Endothelial cell of umbilical vein (primary cell): Measurements from ENCODE around the gene LRRC73. TPM values are rescaled to one million over a fixed set of nuclear protein-coding genes. Genes with fewer than 3 reads are reported as not detected.

Experiments used
- BruUV-seq: library from RNA; stranded (reverse); fragments of 400-500 nt; replicated peaks from 2 replicates; lab custom pipeline; 2021; lab: Mats Ljungman, UMichigan
- CTCF ChIA-PET: fragments of 300-600, 350-600 bp; sonication (Branson Sonifier 250); formaldehyde crosslinking; loops from one replicate; lab custom pipeline; 2021; ENCODE audit warnings: antibody characterized with exemption, inconsistent platforms; lab: Charles Lee
- POLR2A ChIA-PET: fragments of 300-600, 350-600 bp; sonication (Branson Sonifier 250); formaldehyde crosslinking; loops from one replicate; lab custom pipeline; 2021; ENCODE audit warnings: antibody characterized with exemption, inconsistent platforms; lab: Charles Lee
- DNase-seq: peaks from one replicate; pipeline ENCODE4 v3.0.0-alpha.2; 2011; ENCODE audit warnings: low read depth, low spot score
- FAIRE-seq: peaks from 2 replicates; lab custom pipeline; 2011; peaks lifted over from hg19 to GRCh38; lab: Jason Lieb, UNC
- H2AFZ ChIP-seq: 2 replicates; pipeline ENCODE4 v1.6.0; 2012; ENCODE audit warnings: low read depth, low read length, control low read depth, inconsistent platforms
- H3K27ac ChIP-seq: 2 replicates; pipeline ENCODE4 v1.5.1; 2011; ENCODE audit warnings: low read depth, mild to moderate bottlenecking, control low read depth, low read length, moderate library complexity; ENCODE audit not compliant: insufficient read depth
- H3K27me3 ChIP-seq, 2 experiments: 2 replicates each; pipeline versions ENCODE4 v1.6.0 to v1.6.1; 2011; ENCODE audit warnings: low read length in 2 of 2, mixed read lengths in 1 of 2; ENCODE audit not compliant: control insufficient read depth in 2 of 2, insufficient read depth in 2 of 2
- H3K36me3 ChIP-seq, 2 experiments: 2 replicates in 1 of 2; 3 replicates in 1 of 2; pipeline ENCODE4 v1.5.1; 2011; ENCODE audit warnings: low read length in 2 of 2, mild to moderate bottlenecking in 1 of 2, moderate library complexity in 1 of 2; ENCODE audit not compliant: control insufficient read depth in 2 of 2, insufficient read depth in 2 of 2; ENCODE audit errors: extremely low read depth in 1 of 2
- H3K4me1 ChIP-seq: 3 replicates; pipeline ENCODE4 v1.5.1; 2011; ENCODE audit warnings: mild to moderate bottlenecking, low read length; ENCODE audit not compliant: control insufficient read depth, insufficient read depth; ENCODE audit errors: extremely low read depth
- H3K4me2 ChIP-seq: 2 replicates; pipeline ENCODE4 v1.6.1; 2011; ENCODE audit warnings: low read length, control low read depth, mixed read lengths; ENCODE audit not compliant: insufficient read depth
- H3K4me3 ChIP-seq, 3 experiments: fragments of 200-600 bp in 1 of 3; sonication (generic), shearing (Covaris generic) in 1 of 3; replicated peaks in 1 of 3; 2 replicates each; pipeline ENCODE4 v1.5.1; 2011 to 2016; ENCODE audit warnings: control low read depth in 3 of 3, low read length in 3 of 3, mild to moderate bottlenecking in 2 of 3, inconsistent platforms in 1 of 3, low read depth in 1 of 3, moderate library complexity in 1 of 3; ENCODE audit not compliant: insufficient read depth in 1 of 3
- H3K79me2 ChIP-seq: 2 replicates; pipeline ENCODE4 v1.6.0; 2012; ENCODE audit warnings: low read length, inconsistent platforms; ENCODE audit not compliant: control insufficient read depth, insufficient read depth
- H3K9ac ChIP-seq: replicated peaks from 2 replicates; pipeline ENCODE3; 2011; ENCODE audit warnings: low read length, control low read depth; ENCODE audit not compliant: insufficient read depth; ENCODE audit errors: extremely low read depth
- H3K9me1 ChIP-seq: replicated peaks from 3 replicates; pipeline ENCODE4 v1.6.0; 2011; ENCODE audit warnings: mild to moderate bottlenecking, low read length; ENCODE audit not compliant: control insufficient read depth, insufficient read depth; ENCODE audit errors: extremely low read depth
- H3K9me3 ChIP-seq: replicated peaks from 2 replicates; pipeline ENCODE4 v1.5.1; 2012; ENCODE audit warnings: low read length, inconsistent platforms; ENCODE audit not compliant: control insufficient read depth, insufficient read depth
- H4K20me1 ChIP-seq: replicated peaks from 2 replicates; pipeline ENCODE3; 2011; ENCODE audit warnings: mild to moderate bottlenecking, low read length; ENCODE audit not compliant: control insufficient read depth, insufficient read depth; ENCODE audit errors: extremely low read depth
- EZH2 ChIP-seq: IDR thresholded peaks from 2 replicates; pipeline ENCODE4 v1.6.1; 2012; ENCODE audit warnings: borderline replicate concordance, low read depth, mild to moderate bottlenecking, moderate library complexity, low read length, inconsistent platforms; ENCODE audit not compliant: severe bottlenecking
- FOS ChIP-seq: IDR thresholded peaks from 2 replicates; pipeline ENCODE4 v1.6.1; 2011; ENCODE audit warnings: mild to moderate bottlenecking, low read length, moderate library complexity, borderline replicate concordance; ENCODE audit not compliant: insufficient read depth
- GATA2 ChIP-seq: IDR thresholded peaks from 2 replicates; pipeline ENCODE4 v1.7.0; 2011; ENCODE audit warnings: low read depth, mild to moderate bottlenecking, moderate library complexity, mixed read lengths, low read length; ENCODE audit not compliant: insufficient read length, insufficient read depth
- JUN ChIP-seq: IDR thresholded peaks from 2 replicates; pipeline ENCODE4 v1.6.1; 2011; ENCODE audit warnings: borderline replicate concordance, low read depth; ENCODE audit not compliant: insufficient read length, insufficient read depth
- MAX ChIP-seq: IDR thresholded peaks from 2 replicates; pipeline ENCODE4 v1.6.1; 2011; ENCODE audit not compliant: insufficient read depth, insufficient read length
- MYC ChIP-seq: IDR thresholded peaks from one replicate; pipeline ENCODE4 v1.6.1; 2011; ENCODE audit warnings: mild to moderate bottlenecking, low read depth, low read length
- POLR2A ChIP-seq: IDR thresholded peaks from 2 replicates; pipeline ENCODE4 v1.6.1; 2012; ENCODE audit warnings: low read depth, mild to moderate bottlenecking, control low read depth, low read length
- POLR2AphosphoS5 ChIP-seq: IDR thresholded peaks from 2 replicates; pipeline ENCODE4 v1.6.1; 2012; ENCODE audit warnings: low read depth, mild to moderate bottlenecking, control low read depth, low read length, moderate library complexity; ENCODE audit not compliant: insufficient read depth
- dilution Hi-C: fragments of 300-500 bp; cut with MboI; formaldehyde crosslinking; loops from one replicate; pipeline ENCODE4 v1.15.0; 2019; ENCODE audit warnings: low sequenced_read_pairs; ENCODE audit not compliant: extremely low pct_ligation_motif_present
- intact Hi-C: fragments of 100-400 bp; cut with micrococcal nuclease; formaldehyde crosslinking; loops from one replicate; pipeline ENCODE4 v1.10.0; 2022
- polyA plus RNA-seq, 4 experiments: library from polyadenylated mRNA; depleted of rRNA in 3 of 4; stranded (reverse) in 3 of 4; unstranded in 1 of 4; fragments of >200 nt; gene quantifications; 2 replicates each; pipeline versions ENCODE4 v1.2.1 to v1.2.3, GENCODE V29; 2011 to 2012; ENCODE audit warnings: missing spikeins in 1 of 4
- total RNA-seq: library from RNA; stranded (reverse); gene quantifications from 2 replicates; pipeline ENCODE4 v1.2.3, GENCODE V29; 2021
- TF ChIP-seq, protein P1 (sequence below), 2 donors: IDR thresholded peaks; 1 replicate in 1 of 2; 2 replicates in 1 of 2; pipeline ENCODE4 v1.5.1; 2011; ENCODE audit warnings: low read length in 2 of 2, mild to moderate bottlenecking in 2 of 2, moderate library complexity in 2 of 2, control low read depth in 1 of 2, inconsistent platforms in 1 of 2, low read depth in 1 of 2; ENCODE audit not compliant: insufficient read depth in 1 of 2; ENCODE audit errors: extremely low read depth in 1 of 2

LRRC73 gene
- total and polyA plus RNA-seq, 2 donors (not counting 3 experiments of a cell fraction or from before 2014, with no cell fraction given), result 0.11 to 0.58 TPM

DNA sequence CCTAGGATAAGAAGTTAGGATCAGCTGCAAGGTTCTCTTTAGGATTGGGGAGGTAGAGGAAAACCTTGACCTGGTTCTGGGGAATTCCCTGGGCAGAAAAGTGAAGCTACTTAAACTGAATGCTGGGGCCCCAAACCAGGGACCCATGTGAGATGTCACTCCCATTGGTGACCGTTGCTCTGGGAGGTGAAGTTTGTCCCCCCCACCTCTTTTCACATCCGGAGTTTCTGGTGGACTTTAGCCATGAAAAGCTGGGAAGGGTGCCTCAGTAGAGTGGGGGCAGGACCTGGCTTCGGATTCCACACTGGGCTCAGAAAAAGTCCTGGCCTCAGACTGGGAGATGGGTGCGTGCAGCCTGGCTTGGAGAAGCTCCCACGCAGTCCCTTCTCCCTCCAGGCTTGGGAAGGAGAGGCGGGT lies 19.6 kb downstream of the LRRC73 start:
- no peak overlapping the region for H3K4me3 ChIP-seq
- ChIA-PET POLR2A (no interaction called here), CTCF (interaction anchor here (0.7 to 5.5 kb wide), 3 partner anchors 16 to 262 kb away, joined by 3 to 21 read pairs (median 3); partner anchors contain the start of gene DNPH1)
- no TSS peak for BruUV-seq
- no peaks in the 10 kb centered on the region for H3K27me3 ChIP-seq
- no peak overlapping the region for H3K9ac ChIP-seq
- H2AFZ ChIP-seq, result no peak overlapping the region
- no peaks in the 10 kb centered on the region for H3K9me1 ChIP-seq
- DNase-seq (no peak), FAIRE-seq (no peak)
- no peak for TF ChIP-seq MAX
- H3K27ac ChIP-seq, result no peak overlapping the region
- H4K20me1 ChIP-seq, result no peaks in the 10 kb centered on the region
- dilution Hi-C loops (no loop called here), intact Hi-C loops (no loop called here)
- H3K4me1 ChIP-seq, result peaks cover 12% of the 10 kb centered on the region
- no peaks in the 10 kb centered on the region for H3K9me3 ChIP-seq
- no peak overlapping the region for H3K4me2 ChIP-seq
- H3K36me3 ChIP-seq, result peaks cover 0 to 5% of the 10 kb centered on the region in 2 experiments
- no peaks in the 10 kb centered on the region for H3K79me2 ChIP-seq

- H2AFZ ChIP-seq, result no peak overlapping the region
- ChIA-PET CTCF (interaction anchor here (0.6 to 5.5 kb wide), 2 partner anchors 12 to 17 kb away, joined by 3 to 21 read pairs; partner anchors contain the start of gene TJAP1), POLR2A (no interaction called here)
- dilution Hi-C loops, result no loop called here
- DNase-seq (no peak), FAIRE-seq (no peak)
- H3K9me1 ChIP-seq, result no peaks in the 10 kb centered on the region
- H3K4me3 ChIP-seq, result no peak overlapping the region
- H3K9ac ChIP-seq, result no peak overlapping the region
- no peak overlapping the region for H3K27ac ChIP-seq
- no peaks in the 10 kb centered on the region for H3K9me3 ChIP-seq
- H3K4me2 ChIP-seq, result no peak overlapping the region
- TF ChIP-seq EZH2 (no peak), JUN (no peak), MYC (no peak), FOS (no peak), MAX (no peak), GATA2 (no peak), POLR2AphosphoS5 (no peak), POLR2A (no peak)
- TF ChIP-seq, protein P1, sequence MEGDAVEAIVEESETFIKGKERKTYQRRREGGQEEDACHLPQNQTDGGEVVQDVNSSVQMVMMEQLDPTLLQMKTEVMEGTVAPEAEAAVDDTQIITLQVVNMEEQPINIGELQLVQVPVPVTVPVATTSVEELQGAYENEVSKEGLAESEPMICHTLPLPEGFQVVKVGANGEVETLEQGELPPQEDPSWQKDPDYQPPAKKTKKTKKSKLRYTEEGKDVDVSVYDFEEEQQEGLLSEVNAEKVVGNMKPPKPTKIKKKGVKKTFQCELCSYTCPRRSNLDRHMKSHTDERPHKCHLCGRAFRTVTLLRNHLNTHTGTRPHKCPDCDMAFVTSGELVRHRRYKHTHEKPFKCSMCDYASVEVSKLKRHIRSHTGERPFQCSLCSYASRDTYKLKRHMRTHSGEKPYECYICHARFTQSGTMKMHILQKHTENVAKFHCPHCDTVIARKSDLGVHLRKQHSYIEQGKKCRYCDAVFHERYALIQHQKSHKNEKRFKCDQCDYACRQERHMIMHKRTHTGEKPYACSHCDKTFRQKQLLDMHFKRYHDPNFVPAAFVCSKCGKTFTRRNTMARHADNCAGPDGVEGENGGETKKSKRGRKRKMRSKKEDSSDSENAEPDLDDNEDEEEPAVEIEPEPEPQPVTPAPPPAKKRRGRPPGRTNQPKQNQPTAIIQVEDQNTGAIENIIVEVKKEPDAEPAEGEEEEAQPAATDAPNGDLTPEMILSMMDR (IDR thresholded peaks at IDR 0.05; ENCODE audit: extremely low read depth in 1 of 2, insufficient read depth in 1 of 2, low read depth in 1 of 2, low read length in 2 of 2), result no peak
- H3K36me3 ChIP-seq, result peaks cover 0 to 5% of the 10 kb centered on the region in 2 experiments
- no peaks in the 10 kb centered on the region for H3K27me3 ChIP-seq
- H4K20me1 ChIP-seq, result no peaks in the 10 kb centered on the region
- H3K79me2 ChIP-seq, result no peaks in the 10 kb centered on the region
- no TSS peak for BruUV-seq
- intact Hi-C loops, result no loop called here
- H3K4me1 ChIP-seq, result peaks cover 12% of the 10 kb centered on the region
Measured at GRCh38 chr6:43489277-43490072, 20.7 kb downstream of the LRRC73 start.
